Measurements from ENCODE around the gene ZNF500.

The ZNF500 gene

GRCh38 chr16:4806280-4806679 lies 39.3 kb upstream of the ZNF500 start:
- no peak for TF ChIP-seq CTCF (conservative IDR thresholded peaks at IDR 0.05; ENCODE audit: low read depth, low read length)
- H3K4me3 ChIP-seq (ENCODE audit: low read depth, low read length), result no peak overlapping the region
- no peak for DNase-seq (ENCODE audit: low read depth)

- peak; percentile 3 for TF ChIP-seq CTCF (conservative IDR thresholded peaks at IDR 0.05; ENCODE audit: low read depth, low read length)
- DNase-seq (ENCODE audit: low read depth), result no peak
- H3K4me3 ChIP-seq (ENCODE audit: low read depth, low read length), result no peak overlapping the region
Observed at GRCh38 chr16:4805231-4805630, 38.3 kb upstream of the ZNF500 start.

- H3K4me3 ChIP-seq (ENCODE audit: low read depth, low read length), result no peak overlapping the region
- no peak for DNase-seq (ENCODE audit: low read depth)
- no peak for TF ChIP-seq CTCF (conservative IDR thresholded peaks at IDR 0.05; ENCODE audit: low read depth, low read length)
Observed at GRCh38 chr16:4803898-4804762, 37.2 kb upstream of the ZNF500 start.

- H3K4me3 ChIP-seq (ENCODE audit: low read depth, low read length), result no peak overlapping the region
- TF ChIP-seq CTCF (conservative IDR thresholded peaks at IDR 0.05; ENCODE audit: low read depth, low read length), result no peak
- no peak for DNase-seq (ENCODE audit: low read depth)
Observed at GRCh38 chr16:4803401-4803844, 36.5 kb upstream of the ZNF500 start.

- H3K4me3 ChIP-seq (ENCODE audit: low read depth, low read length), result peak overlapping the region; percentile 81
- no peak for TF ChIP-seq CTCF (conservative IDR thresholded peaks at IDR 0.05; ENCODE audit: low read depth, low read length)
- peak; percentile 94 for DNase-seq (ENCODE audit: low read depth)
Observed at GRCh38 chr16:4802659-4803287, 35.8 kb upstream of the ZNF500 start.

GRCh38 chr16:4801962-4802658 lies 35.1 kb upstream of the ZNF500 start, which contains the start of gene ROGDI:
Gene ROGDI, minus strand, starts transcription at chr16:4802633. Its CDS starts 62 bp downstream, at chr16:4802571.
- peak; percentile 35 for DNase-seq (ENCODE audit: low read depth)
- no peak for TF ChIP-seq CTCF (conservative IDR thresholded peaks at IDR 0.05; ENCODE audit: low read depth, low read length)
- H3K4me3 ChIP-seq (ENCODE audit: low read depth, low read length), result peak within 1 kb of the TSS; percentile 81
